COLO829 (cell line): ENCODE data around the gene ESRRG.

Experiments used
- DNase-seq: peaks from one replicate; pipeline ENCODE4 v3.0.0; 2012; ENCODE audit warnings: low spot score

Gene ESRRG

GRCh38 chr1:216723274-216723780, at the start of gene ESRRG:
Gene ESRRG (minus strand): TSS chr1:216723429. CDS start chr1:216723299, 130 bp downstream.
- no peak for DNase-seq

GRCh38 chr1:216771922-216772321, 48.7 kb upstream of the ESRRG start:
- no peak for DNase-seq

- peak; percentile 54 for DNase-seq
These were observed 43.6 kb upstream of the ESRRG start for GRCh38 chr1:216766633-216767327.

GRCh38 chr1:216765346-216766300, 42.4 kb upstream of the ESRRG start:
- DNase-seq = no peak

- no peak for DNase-seq
These were observed 34.9 kb upstream of the ESRRG start for GRCh38 chr1:216758161-216758560.

GRCh38 chr1:216757110-216757509, 33.9 kb upstream of the ESRRG start:
- DNase-seq = no peak

- no peak for DNase-seq
These were observed 27.7 kb upstream of the ESRRG start for GRCh38 chr1:216750961-216751360.

- peak; percentile 46 for DNase-seq
These were observed 26.9 kb upstream of the ESRRG start for GRCh38 chr1:216750031-216750627.

GRCh38 chr1:216749232-216749631, 26.0 kb upstream of the ESRRG start:
- no peak for DNase-seq

- peak; percentile 28 for DNase-seq
These were observed 19.4 kb upstream of the ESRRG start for GRCh38 chr1:216742625-216743024.

- no peak for DNase-seq
These were observed 17.1 kb upstream of the ESRRG start for GRCh38 chr1:216740331-216740730.

- DNase-seq = no peak
These were observed 16.6 kb upstream of the ESRRG start for GRCh38 chr1:216739793-216740192.

GRCh38 chr1:216732121-216732520, 8.9 kb upstream of the ESRRG start:
- DNase-seq = no peak

GRCh38 chr1:216731562-216731961, 8.3 kb upstream of the ESRRG start:
- no peak for DNase-seq

GRCh38 chr1:216726435-216726834, 3.2 kb upstream of the ESRRG start:
- DNase-seq = no peak

GRCh38 chr1:216722821-216723220, 408 bp downstream of the ESRRG start:
- DNase-seq = no peak

GRCh38 chr1:216721863-216722262, 1.4 kb downstream of the ESRRG start:
- DNase-seq = no peak

GRCh38 chr1:216721062-216721461, 2.2 kb downstream of the ESRRG start:
- DNase-seq = no peak

GRCh38 chr1:216711712-216712111, 11.5 kb downstream of the ESRRG start:
- no peak for DNase-seq

- DNase-seq = no peak
These were observed 12.5 kb downstream of the ESRRG start for GRCh38 chr1:216710598-216711333.

- no peak for DNase-seq
These were observed 13.2 kb downstream of the ESRRG start for GRCh38 chr1:216710055-216710454.

GRCh38 chr1:216705676-216706075, 17.6 kb downstream of the ESRRG start:
- DNase-seq = no peak
